ENCODE measurements around the gene DDX54.

GRCh38 chr12:113226696-113227568, 41.7 kb upstream of the DDX54 start:
- no peak for TF ChIP-seq POLR2A (IDR thresholded peaks at IDR 0.05)
- TF ChIP-seq, protein P1, sequence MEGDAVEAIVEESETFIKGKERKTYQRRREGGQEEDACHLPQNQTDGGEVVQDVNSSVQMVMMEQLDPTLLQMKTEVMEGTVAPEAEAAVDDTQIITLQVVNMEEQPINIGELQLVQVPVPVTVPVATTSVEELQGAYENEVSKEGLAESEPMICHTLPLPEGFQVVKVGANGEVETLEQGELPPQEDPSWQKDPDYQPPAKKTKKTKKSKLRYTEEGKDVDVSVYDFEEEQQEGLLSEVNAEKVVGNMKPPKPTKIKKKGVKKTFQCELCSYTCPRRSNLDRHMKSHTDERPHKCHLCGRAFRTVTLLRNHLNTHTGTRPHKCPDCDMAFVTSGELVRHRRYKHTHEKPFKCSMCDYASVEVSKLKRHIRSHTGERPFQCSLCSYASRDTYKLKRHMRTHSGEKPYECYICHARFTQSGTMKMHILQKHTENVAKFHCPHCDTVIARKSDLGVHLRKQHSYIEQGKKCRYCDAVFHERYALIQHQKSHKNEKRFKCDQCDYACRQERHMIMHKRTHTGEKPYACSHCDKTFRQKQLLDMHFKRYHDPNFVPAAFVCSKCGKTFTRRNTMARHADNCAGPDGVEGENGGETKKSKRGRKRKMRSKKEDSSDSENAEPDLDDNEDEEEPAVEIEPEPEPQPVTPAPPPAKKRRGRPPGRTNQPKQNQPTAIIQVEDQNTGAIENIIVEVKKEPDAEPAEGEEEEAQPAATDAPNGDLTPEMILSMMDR (IDR thresholded peaks at IDR 0.05), result no peak
